SK-N-SH (cell line): ENCODE results near the gene ATP8B1. TPM values are rescaled to one million over a fixed set of nuclear protein-coding genes. Genes with fewer than 3 reads are reported as not detected.

Experiments
- CTCF ChIA-PET: fragments of 300-600, 350-600 bp; formaldehyde crosslinking; extraction: SDS; loops from one replicate; lab custom pipeline; 2021; lab: Yijun Ruan, JAX
- POLR2A ChIA-PET: fragments of 350-600 bp; sonication (Branson Sonifier 250); formaldehyde crosslinking; extraction: SDS; loops from one replicate; lab custom pipeline; 2020; ENCODE audit warnings: antibody characterized with exemption, inconsistent platforms; lab: Yijun Ruan, JAX
- DNase-seq: peaks from one replicate; pipeline ENCODE4 v3.0.0; 2012
- H2AFZ ChIP-seq: fragments of 200-600 bp; sonication (generic); 2 replicates; pipeline ENCODE4 v1.8.1; 2016; ENCODE audit warnings: antibody characterized with exemption, mild to moderate bottlenecking, low read depth
- H3F3A ChIP-seq: fragments of 200-600 bp; sonication (generic); replicated peaks from 2 replicates; pipeline ENCODE3; 2016; ENCODE audit warnings: antibody characterized with exemption, mild to moderate bottlenecking; ENCODE audit not compliant: insufficient read depth
- H3K27ac ChIP-seq, 2 experiments: fragments of 200-500 bp in 1 of 2; fragments of 200-600 bp in 1 of 2; sonication (Bioruptor generic) in 1 of 2; sonication (generic), shearing (Covaris generic) in 1 of 2; 2 replicates each; pipeline versions ENCODE4 v1.5.1 to v1.6.1; 2014 to 2016; ENCODE audit warnings: low read depth in 2 of 2, inconsistent platforms in 1 of 2, low read length in 1 of 2, mild to moderate bottlenecking in 1 of 2, mixed read lengths in 1 of 2
- H3K27me3 ChIP-seq: fragments of 200-600 bp; sonication (generic), shearing (Covaris generic); 2 replicates; pipeline ENCODE4 v1.6.1; 2016; ENCODE audit warnings: mixed run types; ENCODE audit not compliant: insufficient read depth
- H3K36me3 ChIP-seq, 2 experiments: fragments of 200-500 bp in 1 of 2; fragments of 200-600 bp in 1 of 2; sonication (Bioruptor generic) in 1 of 2; sonication (generic) in 1 of 2; replicated peaks in 1 of 2; 2 replicates each; pipeline versions ENCODE3 to v1.5.1; 2014 to 2016; ENCODE audit warnings: low read length in 1 of 2, mild to moderate bottlenecking in 1 of 2; ENCODE audit not compliant: insufficient read depth in 2 of 2, control insufficient read depth in 1 of 2
- H3K4me1 ChIP-seq, 2 experiments: fragments of 200-500 bp in 1 of 2; fragments of 200-600 bp in 1 of 2; sonication (Bioruptor generic) in 1 of 2; sonication (generic), shearing (Covaris generic) in 1 of 2; 2 replicates each; pipeline versions ENCODE4 v1.5.1 to v1.6.1; 2014 to 2016; ENCODE audit warnings: low read depth in 1 of 2, low read length in 1 of 2, mixed run types in 1 of 2; ENCODE audit not compliant: insufficient read depth in 2 of 2, control insufficient read depth in 1 of 2
- H3K4me2 ChIP-seq: fragments of 200-600 bp; sonication (generic), shearing (Covaris generic); 2 replicates; pipeline ENCODE4 v1.6.1; 2017; ENCODE audit warnings: mixed run types
- H3K4me3 ChIP-seq, 2 experiments: fragments of 200-500 bp in 1 of 2; fragments of 200-600 bp in 1 of 2; sonication (Bioruptor generic) in 1 of 2; sonication (generic), shearing (Covaris generic) in 1 of 2; 2 replicates each; pipeline versions ENCODE4 v1.5.1 to v1.8.1; 2014 to 2016; ENCODE audit warnings: low read depth in 2 of 2, inconsistent platforms in 1 of 2, low read length in 1 of 2, mild to moderate bottlenecking in 1 of 2, mixed read lengths in 1 of 2, moderate library complexity in 1 of 2
- H3K79me2 ChIP-seq: fragments of 200-600 bp; sonication (generic); 2 replicates; pipeline ENCODE4 v1.8.1; 2017; ENCODE audit warnings: mild to moderate bottlenecking; ENCODE audit not compliant: insufficient read depth
- H3K9ac ChIP-seq: fragments of 200-600 bp; sonication (generic); 2 replicates; pipeline ENCODE4 v1.6.1; 2017; ENCODE audit warnings: mixed run types
- H3K9me2 ChIP-seq: fragments of 200-600 bp; sonication (generic); 2 replicates; pipeline ENCODE4 v1.6.1; 2017; ENCODE audit warnings: mixed run types
- H3K9me3 ChIP-seq: fragments of 200-600 bp; sonication (generic); 2 replicates; pipeline ENCODE4 v1.6.1; 2017; ENCODE audit warnings: mixed run types, mild to moderate bottlenecking, moderate library complexity
- H4K20me1 ChIP-seq: fragments of 200-600 bp; sonication (generic); 2 replicates; pipeline ENCODE4 v1.6.1; 2017; ENCODE audit warnings: mild to moderate bottlenecking, mixed run types; ENCODE audit not compliant: insufficient read depth
- CHD2 ChIP-seq: fragments of 150-350 bp; IDR thresholded peaks from 2 replicates; pipeline ENCODE4 v1.6.1; 2018; ENCODE audit warnings: low read length; ENCODE audit not compliant: partially characterized antibody
- EZH2phosphoT487 ChIP-seq: fragments of 200-600 bp; sonication (generic); IDR thresholded peaks from 2 replicates; pipeline ENCODE4 v1.6.1; 2017; ENCODE audit warnings: low read depth, mixed run types, mild to moderate bottlenecking, antibody characterized with exemption, moderate library complexity, borderline replicate concordance
- FOSL2 ChIP-seq: IDR thresholded peaks from 2 replicates; pipeline ENCODE4 v1.4.0; 2012; ENCODE audit warnings: low read depth, mild to moderate bottlenecking, moderate library complexity, borderline replicate concordance
- GATA2 ChIP-seq: sonication (generic); formaldehyde crosslinking; IDR thresholded peaks from 2 replicates; pipeline ENCODE4 v1.5.0; 2020; ENCODE audit warnings: mild to moderate bottlenecking, missing genetic modification reagents
- MEF2A ChIP-seq: IDR thresholded peaks from 2 replicates; pipeline ENCODE4 v1.4.0; 2012; ENCODE audit warnings: low read depth, borderline replicate concordance
- MXI1 ChIP-seq: IDR thresholded peaks from 2 replicates; pipeline ENCODE4 v1.6.1; 2012; ENCODE audit warnings: mild to moderate bottlenecking, low read depth, low read length, improper control_type of control experiment
- NFIC ChIP-seq: IDR thresholded peaks from 2 replicates; pipeline ENCODE4 v1.4.0; 2012; ENCODE audit warnings: borderline replicate concordance
- NRF1 ChIP-seq: IDR thresholded peaks from 2 replicates; pipeline ENCODE4 v1.6.1; 2012; ENCODE audit warnings: low read depth, mild to moderate bottlenecking, low read length
- SIN3A ChIP-seq: IDR thresholded peaks from 2 replicates; pipeline ENCODE4 v1.6.1; 2012; ENCODE audit warnings: low read depth, mild to moderate bottlenecking, low read length, moderate library complexity, borderline replicate concordance
- SMC3 ChIP-seq: IDR thresholded peaks from 2 replicates; pipeline ENCODE4 v1.6.1; 2012; ENCODE audit warnings: low read depth, low read length, improper control_type of control experiment
- USF2 ChIP-seq: fragments of 150-350 bp; IDR thresholded peaks from 2 replicates; pipeline ENCODE4 v1.6.1; 2017; ENCODE audit warnings: antibody characterized with exemption, low read length, low read depth, borderline replicate concordance
- YY1 ChIP-seq: IDR thresholded peaks from 2 replicates; pipeline ENCODE4 v1.4.0; 2012; ENCODE audit warnings: low read depth, mild to moderate bottlenecking
- WGBS: methylation state at CpG from one replicate; pipeline ENCODE4 v1.1.6; 2017; ENCODE audit warnings: low lambda C conversion rate; 5-methylcytosine and 5-hydroxymethylcytosine counted together
- polyA plus RNA-seq, 3 experiments: library from polyadenylated mRNA; depleted of rRNA; stranded (reverse); fragments of >200 nt; gene quantifications; 2 replicates each; pipeline ENCODE4 v1.2.3, GENCODE V29; 2012

ATP8B1 gene
- polyA plus RNA-seq, 1 of the 3 experiments (the other 2 are of a cell fraction) = 43.8 TPM

DNA sequence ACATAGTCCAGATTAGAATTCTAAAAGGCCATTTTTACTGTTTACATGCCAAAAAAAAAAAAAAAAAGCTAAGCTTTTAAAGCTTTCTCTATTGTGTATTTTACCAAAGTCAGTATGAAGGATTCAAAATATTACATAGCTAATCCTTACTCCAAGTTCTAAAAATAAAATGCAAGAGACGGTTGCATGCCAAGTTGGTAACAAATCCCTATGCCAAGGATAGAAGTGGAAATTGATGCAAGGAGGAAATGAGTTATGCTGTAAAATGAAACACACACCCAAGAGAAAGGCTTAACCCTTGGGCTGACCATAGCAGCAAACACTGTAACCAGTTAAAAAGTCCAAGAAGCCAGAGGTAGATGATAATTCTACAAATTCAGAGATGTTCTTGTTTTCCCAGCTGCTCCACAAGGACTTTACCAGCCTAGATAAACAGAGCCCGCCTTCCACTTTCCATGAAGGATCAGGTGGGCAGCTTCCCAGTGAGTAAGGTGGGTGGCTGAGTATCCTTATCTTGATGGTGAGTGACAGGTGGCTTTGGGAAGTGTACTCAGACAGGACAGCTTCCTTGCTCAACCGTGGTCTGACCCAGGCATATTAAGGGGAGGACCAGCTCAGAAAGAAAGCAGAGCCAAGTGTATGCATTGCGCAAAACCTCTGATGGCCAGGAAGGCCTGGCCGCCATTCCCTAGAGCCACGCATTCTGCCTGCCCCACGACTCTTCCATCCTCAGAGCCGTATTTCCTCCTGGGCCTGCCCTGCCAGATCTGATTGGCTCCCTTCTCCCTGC lies 34.4 kb downstream of the ATP8B1 start (continued):
- TF ChIP-seq SMC3 (no peak), SIN3A (no peak), EZH2phosphoT487 (no peak), NFIC (peak; percentile 85), YY1 (no peak), CHD2 (no peak), USF2 (no peak), GATA2 (CRISPR knock-in tag) (no peak), MEF2A (peak; percentile 98), NRF1 (no peak)
- TF ChIP-seq, all 33 proteins: peak for 9

DNA sequence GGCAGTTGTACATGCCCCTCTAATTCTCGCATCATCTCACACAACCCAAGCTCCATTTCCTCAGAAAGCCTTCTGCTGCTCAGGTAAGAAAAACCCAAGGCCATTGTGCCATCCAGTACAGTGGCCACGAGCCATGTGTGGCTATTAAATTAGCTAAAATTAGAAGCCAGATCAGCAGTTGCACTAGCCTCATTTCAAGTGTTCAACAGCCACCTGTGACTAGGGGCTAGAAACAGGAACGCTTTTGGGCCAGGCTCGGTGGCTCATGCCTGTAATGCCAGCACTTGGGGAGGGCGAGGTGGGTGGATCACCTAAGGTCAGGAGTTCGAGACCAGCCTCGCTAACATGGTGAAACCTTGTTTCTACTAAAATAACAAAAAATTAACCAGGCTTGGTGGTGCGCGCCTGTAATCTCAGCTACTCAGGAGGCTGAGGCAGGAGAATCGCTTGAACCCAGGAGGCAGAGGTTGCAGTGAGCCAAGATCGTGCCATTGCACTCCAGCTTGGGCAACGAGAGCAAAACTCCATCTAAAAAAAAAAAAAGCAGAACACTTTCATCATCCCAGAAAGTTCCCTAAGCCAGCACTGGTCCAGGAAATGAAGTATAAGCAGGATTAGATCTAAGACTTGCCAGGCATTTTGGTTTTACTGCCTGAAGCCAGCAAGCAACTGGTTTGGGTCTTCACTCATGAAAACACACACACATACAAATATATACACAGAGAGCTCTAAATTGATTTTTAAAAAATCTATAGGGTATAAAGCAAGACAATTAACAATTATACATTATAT lies 35.7 kb downstream of the ATP8B1 start:
- no peaks in the 10 kb centered on the region for H3K9me3 ChIP-seq
- peak overlapping the region; percentile 44; the same call in 1 of the 2 replicates for H3K4me2 ChIP-seq
- H3K9me2 ChIP-seq = no peaks in the 10 kb centered on the region
- CTCF ChIA-PET = interaction anchor here (0.6 kb wide), 1 partner anchor 40 kb away, joined by 3 read pairs; no protein-coding TSS in a partner anchor
- peaks cover 3 to 63% of the 10 kb centered on the region in 2 experiments; a peak in 3 of 4 replicates for H3K4me1 ChIP-seq
- no peak overlapping the region for H2AFZ ChIP-seq
- WGBS = 96% methylated on average over 12 of the region's 12 CpGs
- peak overlapping the region in 1 of 2 experiments; percentile 74; a peak in 1 of 4 replicates for H3K27ac ChIP-seq
- POLR2A ChIA-PET = no interaction called here
- no peak overlapping the region for H3K4me3 ChIP-seq
- H3K36me3 ChIP-seq = peaks cover 0 to 21% of the 10 kb centered on the region in 2 experiments
- TF ChIP-seq SMC3 (no peak), EZH2phosphoT487 (no peak), YY1 (no peak), MXI1 (no peak), NFIC (no peak), FOSL2 (no peak)
- peaks cover 85% of the 10 kb centered on the region for H4K20me1 ChIP-seq
- H3F3A ChIP-seq = peaks cover 37% of the 10 kb centered on the region
- peaks cover 99% of the 10 kb centered on the region for H3K79me2 ChIP-seq
- no peaks in the 10 kb centered on the region for H3K27me3 ChIP-seq
- no peak for DNase-seq
- no peak overlapping the region for H3K9ac ChIP-seq
